Esophagus squamous epithelium (tissue), 5 donors: Measurements from ENCODE around the gene SLC19A2. TPM values are rescaled to one million over a fixed set of nuclear protein-coding genes. Genes with fewer than 3 reads are reported as not detected.

Experiments
- DNase-seq: peaks from one replicate; lab custom pipeline; 2025; lab: John Stamatoyannopoulos, UW
- H3K27ac ChIP-seq, 4 donors: fragments of 200-600 bp; sonication (generic); one replicate each; pipeline ENCODE4 v1.5.1; 2016 to 2019; ENCODE audit warnings: mild to moderate bottlenecking in 1 of 4
- H3K27me3 ChIP-seq, 4 donors: fragments of 200-600 bp; sonication (generic); 1 replicate in 3 of 4; 2 replicates in 1 of 4; pipeline versions ENCODE4 v1.5.1 to v1.6.0; 2017 to 2021; ENCODE audit warnings: antibody characterized with exemption in 1 of 4
- H3K36me3 ChIP-seq, 3 donors: fragments of 200-600 bp; sonication (generic); one replicate each; pipeline ENCODE4 v1.5.1; 2016 to 2019
- H3K4me1 ChIP-seq, 3 donors: fragments of 200-600 bp; sonication (generic); one replicate each; pipeline ENCODE4 v1.5.1; 2017 to 2019
- H3K4me3 ChIP-seq, 4 donors: fragments of 200-600 bp; sonication (generic); 1 replicate in 3 of 4; 2 replicates in 1 of 4; pipeline ENCODE4 v1.5.1; 2016 to 2019; ENCODE audit warnings: mild to moderate bottlenecking in 2 of 4, moderate library complexity in 1 of 4
- H3K9me3 ChIP-seq, 3 donors: fragments of 200-600 bp; sonication (generic); one replicate each; pipeline ENCODE4 v1.5.1; 2016 to 2019
- CTCF ChIP-seq, 6 experiments: fragments of 450-650 bp in 4 of 6; fragments of 200-600 bp in 2 of 6; sonication (generic) in 2 of 6; IDR thresholded peaks; one replicate each; pipeline ENCODE4 v1.5.1; 2016 to 2019; ENCODE audit warnings: antibody characterized with exemption in 6 of 6, mild to moderate bottlenecking in 4 of 6, moderate library complexity in 4 of 6
- POLR2A ChIP-seq, 4 donors: fragments of 450-650 bp; IDR thresholded peaks; one replicate each; pipeline ENCODE4 v1.6.1; 2017; ENCODE audit warnings: antibody characterized with exemption in 4 of 4, mild to moderate bottlenecking in 4 of 4, moderate library complexity in 3 of 4
- WGBS, 2 donors: methylation state at CpG; one replicate each; pipeline ENCODE4 v1.1.5; 2018; 5-methylcytosine and 5-hydroxymethylcytosine counted together
- intact Hi-C: fragments of 100-400 bp; cut with DNase I; formaldehyde crosslinking; loops from one replicate; pipeline ENCODE4 v1.15.0; 2022
- total RNA-seq, 4 donors: library from RNA; depleted of rRNA; stranded (reverse); fragments of >200 nt; gene quantifications; one replicate each; pipeline ENCODE4 v1.1.0, GENCODE V29; 2016
- donor health status: DM: yes; HTN: yes; CAD: no.

SLC19A2 gene
- total RNA-seq, 4 donors from 2014 or later = 7.0 to 21.4 (median 11.8) TPM

DNA sequence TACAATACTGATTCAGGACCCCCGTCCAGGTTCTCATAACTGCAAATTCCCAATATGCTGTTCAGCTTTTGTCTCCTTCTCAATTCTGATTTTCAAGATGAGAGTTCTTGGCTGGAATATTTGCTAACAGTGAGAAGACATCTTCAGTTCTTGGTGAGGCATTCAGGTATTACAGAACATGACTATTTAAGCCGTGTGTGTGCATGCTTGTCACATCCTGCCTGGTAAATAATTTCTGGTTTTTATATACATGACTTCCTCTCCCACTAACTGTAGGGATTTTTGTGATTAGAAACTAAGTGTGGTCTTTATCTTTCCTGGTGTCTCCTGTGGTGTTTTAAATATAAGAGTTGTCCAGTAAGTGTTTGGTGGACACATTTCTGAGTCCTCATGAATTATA, 10.2 kb upstream of the SLC19A2 start:
- TF ChIP-seq POLR2A (IDR thresholded peaks at IDR 0.05) (no peak), CTCF (IDR thresholded peaks at IDR 0.05) (no peak)
- H3K4me1 ChIP-seq = peaks cover 0 to 37% (median 0%) of the 10 kb centered on the region in 3 donors
- DNase-seq = no peak
- WGBS, 2 donors = 37 to 54% methylated on average over 2 of the region's 2 CpGs
- no peak overlapping the region for H3K4me3 ChIP-seq
- peak overlapping the region in 2 of 4 donors; percentile 23 to 58 for H3K27ac ChIP-seq
- no peaks in the 10 kb centered on the region for H3K9me3 ChIP-seq
- no peaks in the 10 kb centered on the region for H3K27me3 ChIP-seq
- H3K36me3 ChIP-seq = no peaks in the 10 kb centered on the region
- intact Hi-C loops = no loop called here

- Histone ChIP-seq H3K4me1 (peaks cover 0 to 37% (median 0%) of the 10 kb centered on the region in 3 donors), H3K27ac (peak overlapping the region in 2 of 4 donors; percentile 23 to 58), H3K9me3 (no peaks in the 10 kb centered on the region), H3K36me3 (no peaks in the 10 kb centered on the region), H3K27me3 (no peaks in the 10 kb centered on the region), H3K4me3 (no peak overlapping the region)
- no peak for DNase-seq
- TF ChIP-seq POLR2A (IDR thresholded peaks at IDR 0.05) (no peak), CTCF (IDR thresholded peaks at IDR 0.05) (no peak)
- intact Hi-C loops = no loop called here
Measured at GRCh38 chr1:169495046-169495775, 9.5 kb upstream of the SLC19A2 start.

DNA sequence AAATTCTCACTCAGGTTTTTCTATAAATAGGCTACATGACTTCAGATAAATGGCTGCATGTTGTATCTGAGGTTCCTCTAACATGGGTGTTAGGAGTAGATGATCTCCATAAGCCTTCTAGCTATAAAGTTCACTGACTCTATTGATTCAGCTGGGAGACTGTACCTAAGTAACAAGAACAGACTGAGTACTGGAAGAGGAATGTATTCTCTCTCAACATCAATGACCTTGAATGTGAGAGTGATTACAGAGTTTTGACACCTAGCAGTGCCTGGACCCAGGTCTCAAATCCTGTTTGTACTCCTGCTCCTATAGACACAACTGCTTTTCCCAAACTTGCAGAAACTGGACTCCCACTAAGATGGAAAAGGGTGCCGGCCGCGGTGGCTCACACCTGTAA, 8.6 kb upstream of the SLC19A2 start:
- no peak for DNase-seq
- TF ChIP-seq POLR2A (IDR thresholded peaks at IDR 0.05) (no peak), CTCF (IDR thresholded peaks at IDR 0.05) (no peak)
- whole genome bisulfite sequencing, 2 donors = 100% methylated on average over 3 of the region's 3 CpGs; no CpG with 5 or more reads in 1 of the 2 donors
- H3K9me3 ChIP-seq = no peaks in the 10 kb centered on the region
- no peak overlapping the region for H3K27ac ChIP-seq
- H3K27me3 ChIP-seq = no peaks in the 10 kb centered on the region
- intact Hi-C loops = no loop called here
- peaks cover 0 to 37% (median 0%) of the 10 kb centered on the region in 3 donors for H3K4me1 ChIP-seq
- no peak overlapping the region for H3K4me3 ChIP-seq
- H3K36me3 ChIP-seq = no peaks in the 10 kb centered on the region

GRCh38 chr1:169493251-169493650, 7.5 kb upstream of the SLC19A2 start:
- intact Hi-C loops = no loop called here
- no peaks in the 10 kb centered on the region for H3K9me3 ChIP-seq
- no peak overlapping the region for H3K4me3 ChIP-seq
- H3K4me1 ChIP-seq = peaks cover 0 to 37% (median 0%) of the 10 kb centered on the region in 3 donors
- DNase-seq = no peak
- no peaks in the 10 kb centered on the region for H3K27me3 ChIP-seq
- H3K27ac ChIP-seq = no peak overlapping the region
- TF ChIP-seq POLR2A (IDR thresholded peaks at IDR 0.05) (no peak), CTCF (IDR thresholded peaks at IDR 0.05) (no peak)
- 92 to 93% methylated on average over 1 of the region's 1 CpG for WGBS, 2 donors
- H3K36me3 ChIP-seq = no peaks in the 10 kb centered on the region

GRCh38 chr1:169491845-169492281, 6.1 kb upstream of the SLC19A2 start:
- intact Hi-C loops = no loop called here
- no peak for TF ChIP-seq CTCF (IDR thresholded peaks at IDR 0.05)
- TF ChIP-seq POLR2A (IDR thresholded peaks at IDR 0.05) = no peak
- H3K4me3 ChIP-seq = no peak overlapping the region
- DNase-seq = no peak
- H3K27me3 ChIP-seq = no peaks in the 10 kb centered on the region
- H3K4me1 ChIP-seq = peaks cover 4 to 34% (median 5%) of the 10 kb centered on the region in 3 donors
- WGBS, 2 donors = 55 to 56% methylated on average over 3 of the region's 3 CpGs
- peak overlapping the region in 1 of 4 donors; percentile 26 for H3K27ac ChIP-seq
- no peaks in the 10 kb centered on the region for H3K36me3 ChIP-seq
- H3K9me3 ChIP-seq = no peaks in the 10 kb centered on the region
